GM21825 (cell line): ENCODE measurements around the gene BTD.

Experiments used
- ATAC-seq: cut with Tn5 transposase; IDR thresholded peaks from one replicate; pipeline ENCODE4 v1.9.1; 2021; ENCODE audit warnings: mild to moderate bottlenecking, moderate library complexity; ENCODE audit not compliant: unreplicated experiment

BTD gene

DNA sequence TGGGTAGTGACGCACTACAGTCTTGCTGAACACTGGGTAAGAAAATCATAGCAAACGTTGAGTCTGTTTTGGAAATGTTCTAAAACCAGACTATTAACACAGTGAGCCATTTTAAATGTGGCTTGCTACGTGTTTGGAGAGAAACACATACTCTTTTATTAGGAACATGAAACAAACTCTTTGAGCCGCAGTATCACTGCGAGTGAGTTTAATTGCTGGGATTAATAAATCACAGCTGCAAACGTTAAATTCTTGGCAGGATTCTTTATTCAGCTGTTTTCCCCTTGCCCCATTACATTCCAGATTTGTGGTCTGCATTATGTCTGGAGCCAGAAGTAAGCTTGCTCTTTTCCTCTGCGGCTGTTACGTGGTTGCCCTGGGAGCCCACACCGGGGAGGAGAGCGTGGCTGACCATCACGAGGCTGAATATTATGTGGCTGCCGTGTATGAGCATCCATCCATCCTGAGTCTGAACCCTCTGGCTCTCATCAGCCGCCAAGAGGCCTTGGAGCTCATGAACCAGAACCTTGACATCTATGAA is 33.6 kb downstream of the BTD start:
- ATAC-seq: no peak

DNA sequence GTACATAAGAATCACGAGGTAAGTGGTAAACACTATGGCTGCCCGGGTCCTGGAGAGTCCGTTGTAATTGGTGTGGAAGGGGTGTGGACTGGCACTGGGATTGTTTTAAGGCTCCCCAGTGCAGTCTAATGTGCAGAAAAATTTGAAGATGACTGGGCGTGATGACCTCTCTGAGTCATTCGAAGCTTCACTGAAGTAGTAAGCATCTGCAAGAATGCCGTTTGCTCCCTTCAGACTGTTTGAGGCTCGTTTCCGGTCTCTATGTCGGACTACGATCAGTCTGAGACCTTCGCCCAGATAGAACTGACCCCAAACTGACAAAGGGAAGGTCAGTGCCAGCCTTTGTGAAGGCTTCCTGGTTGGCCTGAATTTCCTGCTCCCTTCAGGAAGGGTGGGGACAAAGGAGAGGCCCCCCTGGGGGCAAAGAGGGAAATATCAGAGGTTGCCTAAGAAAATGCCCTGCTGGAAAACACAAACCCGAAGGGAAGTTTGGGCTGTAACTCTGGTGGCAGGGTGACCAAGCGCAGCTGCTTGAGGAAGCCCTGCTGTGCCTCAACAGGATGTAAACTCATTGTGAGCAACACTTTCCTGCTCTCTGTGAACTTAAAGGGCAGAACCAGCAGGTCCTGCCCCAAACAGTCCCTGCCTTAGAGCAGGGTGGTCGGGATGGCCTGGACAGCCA is 34.6 kb downstream of the BTD start:
- ATAC-seq: no peak

DNA sequence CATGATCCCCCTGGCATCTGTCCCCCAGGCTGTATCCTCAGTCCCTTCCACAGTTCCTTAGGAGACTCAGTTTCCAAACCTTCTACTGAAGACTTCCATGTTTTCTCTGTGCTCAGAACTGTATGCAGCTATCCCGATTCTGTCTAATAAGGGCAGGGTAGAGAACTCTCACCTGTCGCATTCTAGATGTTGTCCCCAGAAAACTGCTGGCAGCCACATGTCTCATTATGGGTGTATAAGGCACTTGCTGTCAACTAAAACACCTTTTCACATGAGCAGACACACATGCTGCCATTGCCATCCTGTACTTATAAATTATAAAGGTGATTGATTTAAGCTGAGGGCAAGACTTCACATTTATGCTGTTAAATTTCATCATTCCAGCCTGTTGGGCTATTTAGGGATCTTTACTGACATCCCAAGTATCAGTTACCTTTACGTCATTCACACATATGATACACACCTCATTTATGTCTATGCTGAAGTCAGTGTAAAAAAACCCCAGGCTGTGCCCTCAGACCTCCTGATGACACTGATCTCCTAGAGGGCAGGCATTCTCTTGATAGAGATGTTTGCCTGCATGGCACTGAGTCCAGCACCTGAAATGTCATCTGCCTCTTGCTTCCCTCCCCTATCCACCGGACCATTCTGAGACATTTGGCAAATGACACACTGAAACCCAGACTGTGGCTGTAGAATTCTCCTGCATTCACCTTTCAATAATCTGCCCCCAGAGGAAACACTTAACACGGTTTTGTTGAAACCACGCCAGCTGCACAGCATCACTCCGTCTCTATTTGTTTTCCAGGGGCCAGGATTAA is 35.8 kb downstream of the BTD start:
- no peak for ATAC-seq

DNA sequence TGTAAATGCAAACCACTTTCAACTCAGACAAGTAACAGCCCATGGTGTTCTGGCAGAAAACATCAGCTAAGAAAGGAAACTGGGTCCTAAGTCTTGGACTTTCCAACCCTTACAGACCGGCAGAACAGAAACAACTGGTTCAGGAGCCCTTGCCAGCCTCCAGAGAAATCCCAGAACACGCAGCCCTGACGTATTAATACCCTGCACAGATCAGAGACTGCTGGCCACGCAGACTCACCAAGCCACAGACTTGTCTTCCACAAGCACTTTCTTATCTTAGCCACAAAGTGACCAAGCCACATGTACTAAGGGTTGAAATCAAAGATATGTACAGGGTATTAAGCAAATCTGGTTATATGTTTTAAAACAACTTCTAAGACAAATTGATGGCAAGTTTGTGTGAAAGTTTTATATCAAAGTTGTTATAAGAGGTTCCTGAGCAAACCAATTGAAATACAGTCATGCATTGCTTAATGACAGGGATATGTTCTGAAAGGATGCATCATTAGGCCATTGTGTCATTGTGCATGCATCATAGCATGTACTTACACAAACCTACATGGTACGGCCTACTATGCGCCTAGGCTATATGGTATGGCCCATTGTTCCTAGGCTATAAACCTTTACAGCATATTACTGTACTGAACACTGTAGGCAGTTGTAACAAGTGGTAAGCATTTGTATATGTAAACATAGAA is 36.8 kb downstream of the BTD start:
- no peak for ATAC-seq

DNA sequence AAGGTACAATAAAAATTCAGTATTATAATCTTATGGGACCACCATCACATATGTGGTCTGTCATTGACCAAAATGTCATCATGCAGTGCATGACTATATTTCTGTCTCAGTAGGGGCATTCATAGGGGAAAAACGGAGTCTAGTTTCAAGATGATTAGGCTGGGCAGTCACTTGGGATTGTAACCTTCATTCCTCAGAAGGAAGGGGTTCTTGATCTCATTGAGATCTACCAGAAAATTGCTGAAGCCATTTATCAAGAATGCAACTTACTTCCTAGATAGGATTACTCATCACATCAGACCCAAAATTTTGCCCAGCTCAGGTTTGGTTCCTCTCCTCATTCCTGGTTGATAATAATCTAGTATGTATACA is 37.3 kb downstream of the BTD start:
- no peak for ATAC-seq

DNA sequence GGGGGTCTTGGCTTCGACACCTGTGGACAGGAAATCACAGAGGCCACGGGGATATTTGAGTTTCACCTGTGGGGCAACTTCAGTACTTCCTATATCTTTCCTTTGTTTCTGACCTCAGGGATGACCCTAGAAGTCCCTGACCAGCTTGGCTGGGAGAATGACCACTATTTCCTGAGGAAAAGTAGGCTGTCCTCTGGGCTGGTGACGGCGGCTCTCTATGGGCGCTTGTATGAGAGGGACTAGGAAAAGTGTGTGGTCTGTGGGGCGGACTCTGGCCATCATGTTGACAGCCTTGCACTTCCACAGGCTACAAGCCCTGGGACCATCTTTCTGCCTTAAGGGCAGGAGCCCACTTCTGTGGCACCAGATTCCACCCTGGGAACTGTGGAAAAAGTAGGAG is 43.7 kb downstream of the BTD start:
- ATAC-seq: no peak

DNA sequence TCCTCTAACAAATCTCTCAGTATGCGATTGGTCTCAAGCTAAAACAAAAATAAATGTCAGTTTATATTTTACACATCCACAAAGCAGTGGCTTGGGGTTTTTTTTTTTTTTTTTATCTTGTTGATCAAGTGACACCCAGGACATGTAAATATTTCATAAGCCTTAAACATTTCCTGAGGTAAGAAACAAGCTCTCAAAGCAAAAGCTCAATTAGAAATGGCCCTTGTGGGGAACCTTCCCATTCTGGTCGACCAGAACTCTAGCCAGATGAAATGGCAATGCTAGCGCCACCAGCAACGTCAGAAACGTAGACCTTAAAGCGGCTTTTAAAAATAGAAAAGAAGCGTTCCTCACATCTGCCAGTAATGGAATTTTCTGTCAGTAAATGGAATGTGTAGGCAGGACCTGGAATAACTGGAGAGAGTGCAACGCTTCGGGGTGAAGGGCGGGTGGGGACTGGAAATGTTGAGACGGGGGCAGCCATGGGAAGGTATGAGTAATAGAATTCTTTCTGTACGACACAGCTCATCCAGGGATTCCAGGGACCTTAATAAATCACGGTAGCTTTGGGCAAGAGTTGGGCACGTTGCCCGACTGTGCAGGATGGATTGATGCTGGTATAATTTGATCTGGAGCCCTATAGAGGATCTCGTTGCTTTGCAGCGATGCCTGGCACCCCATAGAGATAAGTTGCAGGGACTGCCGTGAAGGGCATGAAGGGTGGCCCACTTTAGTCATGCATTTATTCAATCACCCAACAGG is 44.4 kb downstream of the BTD start:
- no peak for ATAC-seq

DNA sequence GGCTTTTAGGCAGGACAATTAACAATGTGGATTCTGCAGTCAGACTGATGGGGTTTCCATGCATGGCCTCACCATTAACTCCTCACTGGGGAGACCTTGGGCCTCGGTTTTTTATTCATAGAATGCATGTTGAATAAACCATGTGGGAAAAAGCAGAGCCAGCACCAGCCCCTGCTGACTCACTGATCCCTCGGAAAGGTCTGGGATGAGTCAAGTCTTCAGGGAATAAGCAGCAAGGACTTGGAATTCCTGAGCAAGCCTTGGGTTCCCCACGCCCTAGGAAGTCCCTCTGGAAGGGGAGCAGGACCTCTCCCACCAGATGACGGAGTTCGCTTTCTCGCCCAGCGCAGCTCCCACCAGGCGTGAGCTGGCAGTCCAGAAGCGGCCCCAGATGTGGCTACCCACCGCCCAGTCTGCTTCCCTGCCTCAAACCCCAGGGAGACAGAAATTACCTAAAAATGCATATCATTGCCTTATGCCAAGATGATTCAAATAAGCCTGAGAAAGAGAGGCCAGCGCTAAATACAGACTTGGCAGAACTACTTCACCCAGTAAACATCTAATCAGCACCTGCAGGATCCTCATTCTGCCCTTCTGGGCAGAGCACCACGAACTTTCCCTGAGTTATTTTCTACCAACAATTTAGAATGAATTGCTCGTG is 45.4 kb downstream of the BTD start:
- peak; percentile 23 for ATAC-seq

DNA sequence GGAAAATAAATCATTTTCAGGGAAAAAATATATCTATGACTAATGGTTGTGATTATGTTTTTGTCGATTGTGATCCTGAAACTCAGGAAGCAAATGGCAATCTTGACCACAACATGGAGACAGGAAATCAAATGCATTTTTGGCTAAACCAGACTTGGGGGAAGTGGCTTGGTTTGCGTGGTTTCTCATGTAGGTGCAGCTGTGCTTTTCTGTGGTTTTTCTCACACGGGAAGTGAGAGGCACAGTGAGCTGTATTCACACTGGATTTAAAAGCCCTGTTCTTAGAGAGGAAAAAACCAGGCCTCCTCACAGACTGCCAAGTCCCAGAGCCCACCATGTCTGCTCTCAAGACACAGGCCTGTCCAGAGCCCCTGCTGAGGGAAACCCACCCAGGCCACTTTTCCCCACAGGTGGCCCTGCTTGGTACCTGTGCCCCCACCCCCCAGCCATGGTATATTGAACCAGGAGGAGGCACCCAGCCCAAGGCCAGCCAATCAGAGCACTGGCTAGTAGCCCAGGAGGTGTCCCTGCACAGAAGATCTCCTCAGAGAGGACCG is 46.1 kb downstream of the BTD start:
- peak; percentile 94 for ATAC-seq

DNA sequence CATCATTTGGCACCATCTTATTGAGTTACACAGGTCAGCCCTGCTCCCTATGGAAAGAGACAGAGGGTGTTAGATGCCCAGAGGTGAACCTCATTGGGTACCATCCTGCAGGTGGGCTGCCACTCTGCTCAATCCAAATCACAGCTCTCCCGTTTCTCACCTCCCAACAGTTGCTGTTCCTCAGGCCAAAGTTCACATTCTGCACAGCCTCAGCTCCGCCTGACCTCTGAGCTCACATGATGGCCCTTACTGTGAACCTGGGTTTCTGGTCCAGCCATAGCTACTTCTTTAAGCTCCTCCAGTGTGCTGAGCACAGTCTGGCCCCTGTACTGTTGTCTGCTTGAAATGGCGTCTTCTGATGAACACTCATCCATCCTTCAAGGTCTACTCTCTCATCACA is 47.8 kb downstream of the BTD start:
- ATAC-seq: no peak

DNA sequence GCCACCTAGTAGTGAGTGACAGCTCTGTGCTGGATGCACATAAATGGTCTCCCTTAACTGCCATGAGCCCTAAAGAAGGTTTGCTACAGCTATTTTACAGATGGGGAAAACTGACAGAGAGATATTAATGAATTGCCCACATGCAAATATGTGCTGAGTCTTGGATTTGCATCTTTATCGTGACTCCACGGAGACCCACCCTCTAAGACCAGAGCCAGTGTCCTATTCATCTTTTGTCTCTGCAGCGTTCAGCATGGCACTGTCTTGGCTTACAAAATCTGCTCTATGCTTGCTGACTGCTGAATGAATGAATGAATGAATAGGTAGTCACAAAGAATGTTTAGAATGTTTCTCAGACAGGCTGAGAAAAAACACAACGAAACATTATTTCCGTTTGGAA is 48.3 kb downstream of the BTD start:
- no peak for ATAC-seq

DNA sequence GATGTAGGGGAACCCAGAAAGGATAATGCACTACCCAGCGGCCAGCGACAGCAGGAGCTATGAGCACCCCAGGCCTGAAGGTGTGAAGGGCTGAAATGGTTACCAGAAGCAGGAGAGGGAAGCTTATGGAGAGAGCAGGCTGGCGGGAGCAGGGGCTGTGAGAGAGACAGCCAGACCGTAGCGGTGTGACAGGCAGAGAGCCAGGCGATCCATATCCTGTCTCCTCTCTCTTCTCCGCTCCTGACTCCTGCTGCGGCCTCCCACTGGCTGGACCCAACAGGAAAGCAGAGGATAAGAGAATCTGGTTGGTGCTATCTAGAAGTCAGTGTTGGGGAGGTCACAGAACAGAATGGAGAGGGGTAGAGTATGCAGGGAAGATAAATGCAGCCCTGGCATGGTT is 49.9 kb downstream of the BTD start:
- no peak for ATAC-seq

DNA sequence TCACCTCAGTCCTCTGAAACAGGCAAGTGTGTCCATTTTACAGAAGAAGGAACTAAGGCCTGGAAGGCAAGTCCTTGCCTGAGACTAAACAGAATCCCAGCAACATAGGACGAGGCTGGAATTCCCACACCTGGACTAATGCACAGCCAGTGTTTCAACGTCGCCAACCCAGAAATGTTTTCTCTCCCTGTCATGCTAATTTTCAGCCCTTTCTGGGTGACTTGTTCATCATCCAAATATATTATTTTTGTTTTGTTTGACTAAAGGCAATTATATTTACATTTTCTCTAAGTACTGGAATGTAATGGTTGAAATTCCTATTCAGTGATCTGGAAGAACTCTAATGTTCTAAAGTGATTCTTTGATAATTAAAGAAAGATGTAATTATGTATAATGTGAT is 51.8 kb downstream of the BTD start:
- ATAC-seq: no peak

DNA sequence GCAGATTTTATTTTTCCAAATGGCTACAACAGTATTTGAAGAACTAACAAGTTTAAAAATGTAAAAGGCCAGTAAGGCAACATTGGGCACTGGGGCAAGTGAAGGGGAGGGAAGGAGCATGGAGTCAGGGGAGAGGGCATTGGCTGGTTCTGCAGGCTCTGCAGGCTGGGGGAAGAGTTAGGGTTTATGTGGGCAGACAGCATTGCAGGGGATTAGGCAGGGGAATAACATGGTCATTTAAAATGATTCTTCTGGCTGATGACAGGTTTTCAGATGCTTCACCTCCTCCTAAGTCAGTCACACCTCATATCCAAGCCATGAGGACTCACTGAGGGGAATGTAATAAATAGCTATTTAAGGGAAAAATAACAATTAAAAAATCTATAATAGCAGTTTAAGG is 52.6 kb downstream of the BTD start:
- no peak for ATAC-seq

DNA sequence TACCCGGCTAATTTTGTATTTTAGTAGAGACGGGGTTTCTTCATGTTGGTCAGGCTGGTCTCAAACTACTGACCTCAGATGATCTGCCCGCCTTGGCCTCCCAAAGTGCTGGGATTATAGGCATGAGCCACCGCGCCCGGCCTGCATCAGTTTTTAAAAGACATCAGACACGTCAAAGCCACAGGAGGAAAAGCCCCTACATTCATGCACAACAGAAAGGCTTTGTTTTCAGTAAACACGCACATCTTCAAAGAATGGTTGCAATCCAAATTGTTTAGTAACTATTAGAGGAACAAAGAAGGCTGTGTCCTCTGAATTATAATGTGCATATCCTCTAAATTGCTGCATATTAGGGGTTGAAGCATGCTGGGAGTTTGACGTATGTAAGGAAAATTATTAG is 53.3 kb downstream of the BTD start:
- no peak for ATAC-seq

DNA sequence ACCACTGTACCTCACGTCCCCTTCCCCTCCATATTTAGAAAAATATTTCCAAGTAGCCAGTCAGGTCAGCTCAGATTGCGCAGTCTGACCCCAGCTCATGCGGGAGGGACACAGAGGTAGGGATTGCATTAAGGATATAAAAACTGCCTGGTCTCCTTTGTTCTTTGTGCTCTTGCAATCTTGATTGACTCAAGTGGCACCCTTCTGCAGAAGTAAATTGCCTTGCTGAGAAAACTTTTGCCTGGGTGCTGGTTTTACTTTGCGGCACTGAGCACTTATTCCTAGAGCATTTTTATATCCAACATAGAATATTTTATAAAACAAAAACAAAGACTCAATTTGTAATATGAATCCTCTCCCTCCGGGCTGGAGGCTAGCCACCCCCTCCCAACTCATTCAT is 54.8 kb downstream of the BTD start:
- no peak for ATAC-seq

DNA sequence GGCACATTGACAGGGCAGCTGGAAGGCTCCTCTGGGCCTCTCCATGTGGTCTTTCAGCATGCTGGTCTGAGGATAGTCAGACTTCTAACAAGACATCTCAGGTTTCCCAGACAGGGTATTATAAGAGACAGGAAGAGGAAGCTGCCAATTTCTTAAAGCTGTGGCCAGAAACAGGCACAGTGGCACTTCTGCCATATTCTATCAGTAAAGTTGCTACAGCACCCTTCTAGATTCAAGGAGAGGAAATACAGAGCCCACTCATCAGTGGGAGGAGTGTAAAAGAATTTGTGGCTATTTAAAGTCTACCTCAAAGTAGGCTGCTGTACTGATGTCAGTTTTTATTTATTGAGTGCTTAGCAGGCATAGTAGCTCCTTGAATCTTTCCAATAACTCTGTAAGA is 55.5 kb downstream of the BTD start:
- ATAC-seq: no peak

DNA sequence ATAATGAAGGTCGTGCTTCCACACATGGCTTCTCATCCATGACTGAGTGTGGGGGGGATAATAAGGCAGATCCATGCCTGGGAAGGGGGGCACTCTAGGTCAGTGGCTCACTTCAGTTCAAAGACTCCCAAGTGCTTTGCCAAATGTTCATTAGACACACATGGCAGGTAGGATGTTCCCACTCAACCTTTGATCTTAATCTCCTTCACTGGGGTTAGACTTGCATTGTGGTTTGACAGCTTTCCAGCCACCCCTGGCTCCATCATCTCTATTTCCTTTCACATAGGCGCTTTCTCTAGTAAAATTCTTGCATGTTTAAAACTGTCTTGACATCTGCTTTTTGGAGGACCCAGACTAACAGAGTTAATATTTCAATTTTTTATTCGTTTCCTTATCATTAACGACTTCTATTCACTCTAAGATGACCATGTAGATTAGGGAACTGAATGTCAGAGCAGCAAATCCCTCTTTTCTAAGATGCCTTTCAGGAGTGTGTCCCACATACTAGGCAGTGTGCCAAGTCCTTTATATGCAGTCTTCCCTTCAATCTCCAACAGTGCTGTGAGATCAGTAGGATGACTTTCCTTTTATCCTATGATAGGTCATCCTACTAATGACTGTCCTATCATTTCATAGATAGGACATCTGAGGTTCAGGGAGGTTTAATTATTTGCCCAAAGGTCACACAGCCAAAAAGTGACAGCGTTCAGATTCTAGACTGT is 57.9 kb downstream of the BTD start:
- ATAC-seq: no peak

DNA sequence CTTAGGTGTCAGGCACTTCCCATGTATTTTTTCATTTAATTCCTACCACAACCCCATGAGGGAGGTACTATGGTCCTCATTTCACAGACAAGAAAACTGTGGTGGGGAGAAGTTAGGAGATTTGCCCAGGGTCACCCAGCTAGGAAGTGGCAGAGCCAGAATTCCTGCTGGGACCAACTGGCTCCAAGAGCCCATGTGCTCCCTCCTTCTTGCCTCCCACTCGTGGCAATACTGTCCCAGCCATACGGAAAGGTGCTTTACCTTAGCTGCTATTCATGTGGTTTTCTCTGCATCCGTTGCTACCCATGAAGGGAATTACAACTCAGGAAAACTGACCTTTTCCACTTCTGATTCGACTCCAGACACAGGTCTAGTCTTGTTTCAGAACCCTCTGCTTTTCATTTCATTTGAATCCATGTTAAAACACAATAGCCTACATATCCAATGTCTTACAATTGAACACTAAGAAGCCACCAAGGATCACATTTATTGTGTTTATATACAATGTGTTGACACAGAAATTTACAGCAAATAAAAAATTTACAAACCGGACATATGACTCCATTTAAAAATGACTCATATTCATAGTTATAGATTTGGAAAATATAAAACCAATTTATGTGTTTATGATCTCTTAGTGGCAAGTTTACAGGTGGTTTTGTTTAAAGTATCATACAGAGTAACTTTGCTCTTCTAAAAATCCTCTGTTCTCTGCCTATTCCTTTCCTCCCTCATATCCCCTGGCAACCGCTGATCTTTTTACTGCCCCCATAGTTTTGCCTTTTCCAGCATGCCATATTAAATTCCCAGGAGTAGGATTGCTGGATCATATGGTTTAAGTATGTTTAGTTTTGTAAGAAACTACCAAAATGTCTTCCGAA is 58.8 kb downstream of the BTD start:
- ATAC-seq: no peak
